Endothelial cell of umbilical vein (primary cell): ENCODE results near the gene PCDHGA6. TPM values are rescaled to one million over a fixed set of nuclear protein-coding genes. Genes with fewer than 3 reads are reported as not detected.
"Not testable (repeated sequence)": the region's sequence is repeated elsewhere in the genome, so short reads cannot be mapped to it uniquely, and the experiment has no call there.

Experiments
- BruUV-seq: library from RNA; stranded (reverse); fragments of 400-500 nt; replicated peaks from 2 replicates; lab custom pipeline; 2021; lab: Mats Ljungman, UMichigan
- CTCF ChIA-PET: fragments of 300-600, 350-600 bp; sonication (Branson Sonifier 250); formaldehyde crosslinking; loops from one replicate; lab custom pipeline; 2021; ENCODE audit warnings: antibody characterized with exemption, inconsistent platforms; lab: Charles Lee
- POLR2A ChIA-PET: fragments of 300-600, 350-600 bp; sonication (Branson Sonifier 250); formaldehyde crosslinking; loops from one replicate; lab custom pipeline; 2021; ENCODE audit warnings: antibody characterized with exemption, inconsistent platforms; lab: Charles Lee
- DNase-seq: peaks from one replicate; pipeline ENCODE4 v3.0.0-alpha.2; 2011; ENCODE audit warnings: low read depth, low spot score
- FAIRE-seq: peaks from 2 replicates; lab custom pipeline; 2011; peaks lifted over from hg19 to GRCh38; lab: Jason Lieb, UNC
- H2AFZ ChIP-seq: 2 replicates; pipeline ENCODE4 v1.6.0; 2012; ENCODE audit warnings: low read depth, low read length, control low read depth, inconsistent platforms
- H3K27ac ChIP-seq: 2 replicates; pipeline ENCODE4 v1.5.1; 2011; ENCODE audit warnings: low read depth, mild to moderate bottlenecking, control low read depth, low read length, moderate library complexity; ENCODE audit not compliant: insufficient read depth
- H3K27me3 ChIP-seq, 2 experiments: 2 replicates each; pipeline versions ENCODE4 v1.6.0 to v1.6.1; 2011; ENCODE audit warnings: low read length in 2 of 2, mixed read lengths in 1 of 2; ENCODE audit not compliant: control insufficient read depth in 2 of 2, insufficient read depth in 2 of 2
- H3K36me3 ChIP-seq, 2 experiments: 2 replicates in 1 of 2; 3 replicates in 1 of 2; pipeline ENCODE4 v1.5.1; 2011; ENCODE audit warnings: low read length in 2 of 2, mild to moderate bottlenecking in 1 of 2, moderate library complexity in 1 of 2; ENCODE audit not compliant: control insufficient read depth in 2 of 2, insufficient read depth in 2 of 2; ENCODE audit errors: extremely low read depth in 1 of 2
- H3K4me1 ChIP-seq: 3 replicates; pipeline ENCODE4 v1.5.1; 2011; ENCODE audit warnings: mild to moderate bottlenecking, low read length; ENCODE audit not compliant: control insufficient read depth, insufficient read depth; ENCODE audit errors: extremely low read depth
- H3K4me2 ChIP-seq: 2 replicates; pipeline ENCODE4 v1.6.1; 2011; ENCODE audit warnings: low read length, control low read depth, mixed read lengths; ENCODE audit not compliant: insufficient read depth
- H3K4me3 ChIP-seq, 3 experiments: fragments of 200-600 bp in 1 of 3; sonication (generic), shearing (Covaris generic) in 1 of 3; replicated peaks in 1 of 3; 2 replicates each; pipeline ENCODE4 v1.5.1; 2011 to 2016; ENCODE audit warnings: control low read depth in 3 of 3, low read length in 3 of 3, mild to moderate bottlenecking in 2 of 3, inconsistent platforms in 1 of 3, low read depth in 1 of 3, moderate library complexity in 1 of 3; ENCODE audit not compliant: insufficient read depth in 1 of 3
- H3K79me2 ChIP-seq: 2 replicates; pipeline ENCODE4 v1.6.0; 2012; ENCODE audit warnings: low read length, inconsistent platforms; ENCODE audit not compliant: control insufficient read depth, insufficient read depth
- H3K9ac ChIP-seq: replicated peaks from 2 replicates; pipeline ENCODE3; 2011; ENCODE audit warnings: low read length, control low read depth; ENCODE audit not compliant: insufficient read depth; ENCODE audit errors: extremely low read depth
- H3K9me1 ChIP-seq: replicated peaks from 3 replicates; pipeline ENCODE4 v1.6.0; 2011; ENCODE audit warnings: mild to moderate bottlenecking, low read length; ENCODE audit not compliant: control insufficient read depth, insufficient read depth; ENCODE audit errors: extremely low read depth
- H3K9me3 ChIP-seq: replicated peaks from 2 replicates; pipeline ENCODE4 v1.5.1; 2012; ENCODE audit warnings: low read length, inconsistent platforms; ENCODE audit not compliant: control insufficient read depth, insufficient read depth
- H4K20me1 ChIP-seq: replicated peaks from 2 replicates; pipeline ENCODE3; 2011; ENCODE audit warnings: mild to moderate bottlenecking, low read length; ENCODE audit not compliant: control insufficient read depth, insufficient read depth; ENCODE audit errors: extremely low read depth
- CTCF ChIP-seq, 2 donors: IDR thresholded peaks; 1 replicate in 1 of 2; 2 replicates in 1 of 2; pipeline ENCODE4 v1.5.1; 2011; ENCODE audit warnings: low read length in 2 of 2, mild to moderate bottlenecking in 2 of 2, moderate library complexity in 2 of 2, control low read depth in 1 of 2, inconsistent platforms in 1 of 2, low read depth in 1 of 2; ENCODE audit not compliant: insufficient read depth in 1 of 2; ENCODE audit errors: extremely low read depth in 1 of 2
- dilution Hi-C: fragments of 300-500 bp; cut with MboI; formaldehyde crosslinking; loops from one replicate; pipeline ENCODE4 v1.15.0; 2019; ENCODE audit warnings: low sequenced_read_pairs; ENCODE audit not compliant: extremely low pct_ligation_motif_present
- intact Hi-C: fragments of 100-400 bp; cut with micrococcal nuclease; formaldehyde crosslinking; loops from one replicate; pipeline ENCODE4 v1.10.0; 2022
- polyA plus RNA-seq, 4 experiments: library from polyadenylated mRNA; depleted of rRNA in 3 of 4; stranded (reverse) in 3 of 4; unstranded in 1 of 4; fragments of >200 nt; gene quantifications; 2 replicates each; pipeline versions ENCODE4 v1.2.1 to v1.2.3, GENCODE V29; 2011 to 2012; ENCODE audit warnings: missing spikeins in 1 of 4
- total RNA-seq: library from RNA; stranded (reverse); gene quantifications from 2 replicates; pipeline ENCODE4 v1.2.3, GENCODE V29; 2021

Gene PCDHGA6
- total and polyA plus RNA-seq, 2 donors (not counting 3 experiments of a cell fraction or from before 2014, with no cell fraction given) = 2.6 to 2.7 TPM

- BruUV-seq = TSS peak; percentile 12
- ChIA-PET POLR2A (interaction anchor here (0.6 to 1.2 kb wide), 2 partner anchors 140 to 146 kb away, joined by 3 to 4 read pairs; no protein-coding TSS in a partner anchor), CTCF (interaction anchor here (0.6 to 11.3 kb wide), 35 partner anchors 9 to 204 kb away, joined by 3 to 335 read pairs (median 4); partner anchors contain the start of genes PCDHB13, PCDHB14, PCDHGA12 and PCDHGA3)
- H3K79me2 ChIP-seq, dilution Hi-C loops, H3K36me3 ChIP-seq, H4K20me1 ChIP-seq, H3K27ac ChIP-seq, H3K9ac ChIP-seq, H3K9me3 ChIP-seq, H3K9me1 ChIP-seq: not testable (repeated sequence)
- peak; percentile 77 to 80 for TF ChIP-seq CTCF (IDR thresholded peaks at IDR 0.05; ENCODE audit: extremely low read depth in 1 of 2, insufficient read depth in 1 of 2, low read depth in 1 of 2, low read length in 2 of 2)
- Histone ChIP-seq H3K4me2 (peak within 1 kb of the TSS; percentile 71), H2AFZ (peak within 1 kb of the TSS; percentile 64), H3K4me1 (peaks cover 19% of the 10 kb centered on the region), H3K4me3 (peak within 1 kb of the TSS; percentile 35 to 52 (median 42)), H3K27me3 (peaks cover 50 to 85% of the 10 kb centered on the region in 2 experiments)
- intact Hi-C loops = loop anchor here (1.0 kb wide), 3 partner anchors 107 to 202 kb away; no protein-coding TSS in a partner anchor
- FAIRE-seq (peak; percentile 87), DNase-seq (peak; percentile 83)
Observed at GRCh38 chr5:141417494-141418172, 43.9 kb downstream of the PCDHGA6 start, which contains the start of gene PCDHGB7. TSS of gene PCDHGB7 (plus strand) at chr5:141417677. CDS start at chr5:141417860, 183 bp downstream.
